Right lung (tissue), 5 donors: ENCODE data around the gene KIF5C. TPM values are rescaled to one million over a fixed set of nuclear protein-coding genes. Genes with fewer than 3 reads are reported as not detected.

Experiments
- DNase-seq, 2 donors: peaks; one replicate each; pipeline ENCODE4 v3.0.0-alpha.2; 2013
- polyA plus RNA-seq, 5 donors: library from polyadenylated mRNA; unstranded; fragments of 120-200 nt; gene quantifications; one replicate each; pipeline versions ENCODE4 v1.2.1 to v1.2.3, GENCODE V29; 2013; ENCODE audit warnings: inconsistent platforms in 1 of 5, low replicate concordance in 1 of 5; ENCODE audit not compliant: insufficient read length in 5 of 5, insufficient read depth in 1 of 5

KIF5C gene
- polyA plus RNA-seq, 5 donors, result 18.7 to 25.6 (median 20.1) TPM

- DNase-seq, result no peak
Observed at GRCh38 chr2:149015926-149016563, 141.0 kb downstream of the KIF5C start.

DNA sequence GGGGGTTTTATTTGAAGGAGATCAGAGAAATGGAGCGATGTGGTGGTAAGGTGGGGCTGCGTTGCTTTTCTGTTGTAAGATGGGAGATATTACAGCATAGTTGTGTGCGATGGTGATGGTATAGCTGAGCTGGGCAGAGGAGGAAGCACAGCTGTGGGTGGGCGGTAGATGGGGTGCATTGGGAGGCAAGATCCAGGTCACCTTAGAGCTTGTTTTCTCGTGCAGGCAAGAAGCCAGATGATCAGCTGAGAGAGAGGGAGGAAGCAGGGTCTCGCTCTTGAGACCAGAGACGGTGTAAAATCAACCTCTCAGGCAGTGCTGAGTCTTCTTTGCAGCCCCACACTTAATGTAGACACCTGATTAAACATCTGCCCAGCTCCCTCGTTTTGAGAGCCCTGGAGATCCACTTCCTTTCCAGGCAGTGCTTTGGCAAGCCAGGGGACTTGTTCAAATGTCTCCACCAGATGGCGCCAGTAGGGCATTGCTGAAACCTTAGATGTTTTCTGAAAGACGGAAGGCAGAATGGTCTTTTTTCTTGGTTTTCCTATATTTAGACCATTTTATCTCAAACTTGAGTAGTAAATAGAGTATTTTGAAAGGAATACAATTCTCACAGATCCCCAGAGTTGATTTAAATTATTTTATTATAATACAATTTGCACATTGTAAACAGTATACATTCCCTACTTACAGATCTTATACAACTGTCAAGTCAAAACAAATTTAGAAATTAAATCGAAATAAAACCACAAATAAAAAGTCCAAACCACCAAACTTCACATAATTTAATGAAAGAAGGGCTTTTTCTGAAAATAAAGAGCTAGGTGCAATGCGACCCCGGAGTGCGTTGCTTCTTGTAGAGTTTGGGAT is 142.3 kb downstream of the KIF5C start:
- peak; percentile 75 to 82 for DNase-seq

- no peak for DNase-seq
Observed at GRCh38 chr2:149018981-149019380, 144.0 kb downstream of the KIF5C start.

DNA sequence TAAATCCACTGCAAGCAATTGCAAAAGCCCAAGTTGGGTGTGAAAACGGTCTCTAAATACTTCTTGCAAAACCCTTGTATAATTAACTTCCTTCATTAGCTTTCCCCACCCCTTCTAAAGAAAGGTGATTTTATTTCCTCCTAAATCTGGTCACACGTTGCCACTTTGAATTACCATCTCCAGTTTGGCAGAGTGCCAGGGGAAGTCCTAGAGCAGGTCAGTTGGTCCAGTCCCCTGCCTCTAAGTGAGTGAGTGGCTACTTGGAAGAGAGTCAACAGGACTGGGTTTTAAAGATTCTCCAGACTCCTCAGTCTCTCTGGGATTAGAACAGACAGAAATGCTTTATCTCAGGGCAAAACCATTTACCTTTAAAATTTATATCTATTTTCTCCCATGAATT is 144.7 kb downstream of the KIF5C start:
- DNase-seq, result no peak

- DNase-seq, result no peak
Observed at GRCh38 chr2:149020432-149020851, 145.4 kb downstream of the KIF5C start.

- no peak for DNase-seq
Observed at GRCh38 chr2:149021271-149021719, 146.3 kb downstream of the KIF5C start.

- DNase-seq, result no peak
Observed at GRCh38 chr2:149021761-149022160, 146.7 kb downstream of the KIF5C start.

GRCh38 chr2:149023091-149023490 is 148.1 kb downstream of the KIF5C start:
- no peak for DNase-seq

DNA sequence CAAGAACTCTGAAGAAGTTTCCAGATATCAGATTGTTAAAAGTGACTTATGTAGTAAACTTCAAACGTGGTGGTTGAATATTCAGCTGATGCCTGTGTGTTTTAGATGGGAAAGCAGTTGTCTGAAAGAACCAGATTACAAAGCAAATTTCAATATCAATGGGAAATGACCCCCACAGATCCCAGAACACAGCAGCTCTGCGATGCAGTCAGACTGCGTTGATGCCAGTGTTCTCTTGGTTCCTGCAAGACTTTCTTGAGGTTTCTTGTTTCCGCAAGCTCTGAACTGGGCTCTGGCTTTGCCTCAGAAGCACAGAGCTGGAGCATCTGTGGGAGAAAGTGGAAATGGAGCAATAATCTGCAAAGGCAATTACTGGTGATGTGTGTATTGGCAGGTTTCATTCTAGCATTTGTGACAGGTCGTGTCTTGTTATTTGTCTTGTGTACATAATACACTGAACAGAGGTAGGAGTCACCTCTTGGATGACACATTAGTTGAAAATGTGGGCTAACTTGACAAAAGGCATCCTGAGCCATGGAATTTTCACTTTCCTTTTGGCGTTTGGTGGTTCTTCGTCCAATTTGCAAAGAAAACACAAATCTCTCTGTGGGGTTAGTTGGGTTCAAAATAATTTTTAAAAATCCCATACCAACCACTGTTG is 152.7 kb downstream of the KIF5C start:
- no peak for DNase-seq

GRCh38 chr2:149028377-149028776 is 153.3 kb downstream of the KIF5C start:
- no peak for DNase-seq

DNA sequence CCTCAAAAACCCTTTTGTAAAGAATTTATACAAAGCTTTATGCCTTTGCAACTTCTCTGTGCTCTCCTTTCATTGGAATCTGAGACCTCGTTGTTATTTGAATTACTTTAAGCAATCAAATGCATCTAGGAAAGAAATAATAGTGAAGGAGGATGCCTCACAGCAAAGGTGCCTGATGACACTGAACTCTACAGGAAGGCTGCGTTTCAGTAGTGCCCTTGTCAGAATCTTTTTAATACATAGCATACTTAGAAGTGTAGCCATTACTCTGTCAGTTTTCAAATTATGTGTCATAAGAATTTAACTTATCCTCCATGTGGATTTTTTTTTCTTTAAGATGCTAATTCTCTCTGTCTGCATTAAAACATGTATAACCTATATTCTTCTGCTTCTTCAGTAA is 153.9 kb downstream of the KIF5C start:
- DNase-seq, result no peak

DNA sequence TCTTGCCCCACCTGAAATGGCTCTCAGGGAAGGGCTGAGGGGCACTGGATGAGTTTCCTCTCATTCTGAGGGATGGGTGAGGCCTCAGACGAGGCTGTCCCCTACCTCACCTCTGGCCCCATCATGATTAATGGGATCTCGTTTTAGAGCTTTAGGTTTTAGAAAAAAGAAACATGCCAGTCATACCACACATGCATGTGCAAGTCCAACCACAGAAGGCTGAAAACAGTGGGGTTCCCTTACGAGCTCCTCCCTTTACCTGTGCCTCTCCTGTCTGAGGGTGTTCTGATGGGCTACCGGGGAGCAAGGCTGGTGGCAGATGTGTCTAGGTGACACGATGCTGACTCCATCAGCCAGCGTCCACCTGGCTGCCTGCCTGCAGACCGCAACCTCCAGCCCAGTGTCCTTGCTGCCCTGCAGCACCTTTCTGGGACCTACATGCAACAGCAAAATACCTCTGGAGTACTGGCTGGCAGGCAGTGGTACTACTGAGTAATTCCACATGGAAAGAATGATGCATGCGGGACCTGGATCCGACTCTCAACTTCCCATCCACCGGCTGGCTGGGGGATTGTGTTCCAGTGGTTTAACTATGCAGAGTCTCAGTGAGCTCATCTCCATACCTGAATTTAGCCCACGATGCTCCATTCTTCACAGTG is 154.4 kb downstream of the KIF5C start:
- no peak for DNase-seq

- no peak for DNase-seq
Observed at GRCh38 chr2:149031396-149031795, 156.4 kb downstream of the KIF5C start.

- no peak for DNase-seq
Observed at GRCh38 chr2:149033716-149034115, 158.7 kb downstream of the KIF5C start.

DNA sequence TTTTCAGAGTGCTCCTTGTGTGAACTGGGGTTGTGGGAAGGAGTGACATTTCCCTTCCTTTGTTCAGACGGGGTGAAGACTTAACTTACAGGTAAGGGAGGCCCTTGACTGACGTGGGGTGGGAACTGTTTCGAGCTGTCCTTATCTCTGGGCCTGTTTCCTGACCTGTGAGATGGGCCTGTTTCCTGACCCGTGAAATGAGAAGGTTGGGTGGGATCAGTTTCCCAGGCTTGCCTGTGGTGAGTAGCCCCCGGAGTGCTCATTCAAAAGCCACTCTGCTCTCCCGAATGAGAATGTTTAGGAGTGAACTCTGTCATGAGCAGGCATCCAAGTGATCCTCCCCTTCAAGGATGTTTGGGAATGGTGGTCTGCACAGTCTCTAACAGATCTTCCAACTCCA is 159.4 kb downstream of the KIF5C start:
- no peak for DNase-seq

- no peak for DNase-seq
Observed at GRCh38 chr2:149036507-149037293, 161.7 kb downstream of the KIF5C start.

DNA sequence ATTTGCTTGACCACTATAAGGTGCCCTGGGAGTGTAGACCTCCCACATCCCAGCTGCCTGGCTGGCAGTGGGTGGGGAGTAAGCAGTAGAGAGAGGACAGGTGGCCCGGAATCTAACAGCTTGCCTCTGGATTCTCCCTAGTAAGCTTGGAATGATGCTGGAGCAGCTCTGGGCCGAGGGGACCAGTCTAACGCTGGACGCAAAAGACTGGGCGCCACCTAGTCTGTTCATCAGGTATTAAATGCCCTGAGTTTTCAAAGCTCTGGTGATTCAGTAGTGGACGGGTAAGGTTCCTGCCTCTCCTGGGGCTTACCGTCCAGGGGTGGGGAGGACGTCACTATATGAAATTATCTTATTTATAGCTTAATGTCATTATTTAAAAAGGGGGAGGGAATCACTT is 162.8 kb downstream of the KIF5C start:
- no peak for DNase-seq

- no peak for DNase-seq
Observed at GRCh38 chr2:149038442-149039212, 163.6 kb downstream of the KIF5C start, which contains the start of gene LYPD6B. Gene LYPD6B, plus strand, starts transcription at chr2:149038699. Its CDS starts 92,250 bp downstream, at chr2:149130949.

GRCh38 chr2:149039213-149039724 is 164.2 kb downstream of the KIF5C start:
- no peak for DNase-seq

GRCh38 chr2:149040451-149040850 is 165.4 kb downstream of the KIF5C start:
- no peak for DNase-seq
